ENCODE measurements around the gene CDK5RAP1. TPM values are rescaled to one million over a fixed set of nuclear protein-coding genes. Genes with fewer than 3 reads are reported as not detected.
A peak's percentile ranks its signal among the peaks of the same experiment; 100 is the strongest.

Gene CDK5RAP1
- 10 to 100 TPM; 12.0 to 30.7 (median 14.6) TPM for total RNA-seq
- polyA plus RNA-seq: 10 to 100 TPM; 21.7 to 38.7 (median 31.0) TPM
- long read RNA-seq, donor 1, partial matches to known transcripts: 0 of 1 reads
- long read RNA-seq, donor 1, other reads (novel, unspliced or antisense): 0 of 1 reads
- long read RNA-seq, donor 2, partial matches to known transcripts: 0 of 1 reads
- long read RNA-seq, donor 2, other reads (novel, unspliced or antisense): 0 of 1 reads
- long read RNA-seq, donor 3: 0 reads
- long read RNA-seq, donor 4: 0 reads
- long read RNA-seq, donor 5, partial matches to known transcripts: 0 of 4 reads
- long read RNA-seq, donor 5, other reads (novel, unspliced or antisense): 0 of 4 reads
- long read RNA-seq, donor 6, partial matches to known transcripts: 0 of 4 reads
- long read RNA-seq, donor 6, other reads (novel, unspliced or antisense): 0 of 4 reads
- long read RNA-seq, donor 7, partial matches to known transcripts: 0 of 3 reads
- long read RNA-seq, donor 7, other reads (novel, unspliced or antisense): 0 of 3 reads
- long read RNA-seq, donor 8, partial matches to known transcripts: 20 of 23 reads
- long read RNA-seq, donor 8, other reads (novel, unspliced or antisense): 0 of 23 reads
- long read RNA-seq, donor 9, partial matches to known transcripts: 0 of 4 reads
- long read RNA-seq, donor 9, other reads (novel, unspliced or antisense): 0 of 4 reads
- long read RNA-seq, donor 10: 0 reads

DNA sequence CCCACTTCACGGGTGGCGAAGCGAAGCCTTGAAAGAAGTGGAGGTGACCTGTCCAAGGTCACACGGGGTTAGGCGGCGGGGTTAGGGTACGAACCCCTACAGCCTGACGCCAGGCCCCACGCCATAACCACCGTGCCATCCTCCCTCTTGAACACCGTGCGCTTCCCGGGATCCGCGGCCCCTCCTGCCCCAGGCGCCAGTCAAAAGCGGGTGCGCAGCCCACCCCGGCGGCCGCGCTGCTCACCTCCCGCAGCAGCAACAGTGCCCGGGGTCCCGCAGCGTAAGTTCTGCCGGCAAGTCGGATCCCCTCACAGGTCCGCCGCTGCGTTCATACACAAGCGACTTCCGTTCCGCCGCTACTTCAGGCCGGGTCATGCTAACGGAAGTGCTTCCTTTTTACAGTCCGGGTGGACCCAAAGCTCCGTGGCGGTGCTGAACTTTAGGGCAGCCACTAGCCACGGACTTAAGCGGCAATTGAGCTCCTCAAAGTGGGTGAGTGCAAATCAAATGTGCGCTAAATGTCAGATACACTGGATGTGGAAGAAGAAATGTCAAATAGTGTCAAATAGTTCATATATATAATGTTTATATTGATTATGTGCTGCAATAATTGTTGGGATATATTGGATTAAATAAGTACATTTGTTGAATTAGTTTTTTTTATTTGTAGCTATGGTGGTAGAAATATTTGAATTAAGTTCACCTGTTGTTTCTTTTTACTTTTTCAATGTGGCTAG, at the start of gene CDK5RAP1:
TSS of gene CDK5RAP1 (minus strand) at position 336 of the 737 bp plus-strand sequence. CDS start 4,455 bp downstream, outside the sequence.
- H3K4me1 ChIP-seq: peaks cover 26 to 60% (median 36%) of the 10 kb centered on the region in 4 donors
- TF ChIP-seq POLR2AphosphoS5 (IDR thresholded peaks at IDR 0.05): peak; percentile 77 to 95 (median 82)
- TF ChIP-seq, protein P1, sequence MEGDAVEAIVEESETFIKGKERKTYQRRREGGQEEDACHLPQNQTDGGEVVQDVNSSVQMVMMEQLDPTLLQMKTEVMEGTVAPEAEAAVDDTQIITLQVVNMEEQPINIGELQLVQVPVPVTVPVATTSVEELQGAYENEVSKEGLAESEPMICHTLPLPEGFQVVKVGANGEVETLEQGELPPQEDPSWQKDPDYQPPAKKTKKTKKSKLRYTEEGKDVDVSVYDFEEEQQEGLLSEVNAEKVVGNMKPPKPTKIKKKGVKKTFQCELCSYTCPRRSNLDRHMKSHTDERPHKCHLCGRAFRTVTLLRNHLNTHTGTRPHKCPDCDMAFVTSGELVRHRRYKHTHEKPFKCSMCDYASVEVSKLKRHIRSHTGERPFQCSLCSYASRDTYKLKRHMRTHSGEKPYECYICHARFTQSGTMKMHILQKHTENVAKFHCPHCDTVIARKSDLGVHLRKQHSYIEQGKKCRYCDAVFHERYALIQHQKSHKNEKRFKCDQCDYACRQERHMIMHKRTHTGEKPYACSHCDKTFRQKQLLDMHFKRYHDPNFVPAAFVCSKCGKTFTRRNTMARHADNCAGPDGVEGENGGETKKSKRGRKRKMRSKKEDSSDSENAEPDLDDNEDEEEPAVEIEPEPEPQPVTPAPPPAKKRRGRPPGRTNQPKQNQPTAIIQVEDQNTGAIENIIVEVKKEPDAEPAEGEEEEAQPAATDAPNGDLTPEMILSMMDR (IDR thresholded peaks at IDR 0.05): peak in 1 of 7 experiments; percentile 21
- TF ChIP-seq POLR2A (IDR thresholded peaks at IDR 0.05): no peak
- TF ChIP-seq EP300 (IDR thresholded peaks at IDR 0.05): no peak
- 0 to 1% (median 1%) methylated on average over 24 to 43 of the region's 43 CpGs for WGBS, 5 donors
- peaks cover 0 to 21% (median 13%) of the 10 kb centered on the region in 4 donors for H3K36me3 ChIP-seq
- H3K9me3 ChIP-seq: no peaks in the 10 kb centered on the region
- peak within 1 kb of the TSS; percentile 9 to 83 (median 76) for H3K27ac ChIP-seq
- intact Hi-C loops (cut with DNase I; ENCODE audit: low total_unique reads): no loop called here
- peak within 1 kb of the TSS; percentile 62 to 99 (median 97) for H3K4me3 ChIP-seq
- no peaks in the 10 kb centered on the region for H3K27me3 ChIP-seq
- peak; percentile 90 to 96 for DNase-seq

GRCh38 chr20:33450867-33451266, 49.5 kb upstream of the CDK5RAP1 start:
- intact Hi-C loops (cut with DNase I; ENCODE audit: low total_unique reads): loop anchor here (5.0 kb wide), 1 partner anchor 206 kb away; no protein-coding TSS in a partner anchor
- Histone ChIP-seq H3K9me3 (no peaks in the 10 kb centered on the region), H3K4me3 (no peak overlapping the region), H3K36me3 (no peaks in the 10 kb centered on the region), H3K27me3 (no peaks in the 10 kb centered on the region), H3K4me1 (no peaks in the 10 kb centered on the region), H3K27ac (no peak overlapping the region)
- 33 to 58% (median 45%) methylated on average over 4 of the region's 4 CpGs for WGBS, 5 donors
- DNase-seq: no peak
- TF ChIP-seq, protein P1 (IDR thresholded peaks at IDR 0.05): no peak
- TF ChIP-seq POLR2A (IDR thresholded peaks at IDR 0.05): no peak
- TF ChIP-seq EP300 (IDR thresholded peaks at IDR 0.05): no peak
- peak in 1 of 3 donors; percentile 6 for TF ChIP-seq POLR2AphosphoS5 (IDR thresholded peaks at IDR 0.05)

GRCh38 chr20:33445881-33446625, 44.7 kb upstream of the CDK5RAP1 start:
- Histone ChIP-seq H3K27me3 (no peaks in the 10 kb centered on the region), H3K4me1 (peaks cover 0 to 31% (median 26%) of the 10 kb centered on the region in 4 donors), H3K4me3 (no peak overlapping the region), H3K27ac (no peak overlapping the region), H3K36me3 (no peaks in the 10 kb centered on the region), H3K9me3 (no peaks in the 10 kb centered on the region)
- intact Hi-C loops (cut with DNase I; ENCODE audit: low total_unique reads): no loop called here
- DNase-seq: no peak
- TF ChIP-seq POLR2AphosphoS5 (IDR thresholded peaks at IDR 0.05) (no peak), EP300 (IDR thresholded peaks at IDR 0.05) (no peak), POLR2A (IDR thresholded peaks at IDR 0.05) (no peak)
- TF ChIP-seq, protein P1 (IDR thresholded peaks at IDR 0.05): no peak
- WGBS, 5 donors: 86 to 94% (median 92%) methylated on average over 4 of the region's 4 CpGs
